H9 (cell line): Measurements from ENCODE around the gene IFNL1. TPM values are rescaled to one million over a fixed set of nuclear protein-coding genes. Genes with fewer than 3 reads are reported as not detected.

ENCODE experiments used
- DNase-seq: peaks from one replicate; pipeline ENCODE4 v3.0.0-alpha.2; 2017
- H2AFZ ChIP-seq: one replicate; pipeline ENCODE4 v1.6.1; 2013; ENCODE audit warnings: mild to moderate bottlenecking, low read length, control low read depth, moderate library complexity
- H2AK5ac ChIP-seq: 2 replicates; pipeline ENCODE4 v1.6.1; 2013; ENCODE audit warnings: low read length, control low read depth, mixed read lengths; ENCODE audit not compliant: insufficient read length
- H2BK120ac ChIP-seq: one replicate; pipeline ENCODE4 v1.6.1; 2013; ENCODE audit warnings: low read depth, mild to moderate bottlenecking, low read length, control low read depth, inconsistent platforms; ENCODE audit not compliant: poor library complexity, severe bottlenecking
- H2BK12ac ChIP-seq: 2 replicates; pipeline ENCODE4 v1.6.1; 2013; ENCODE audit warnings: low read length, control low read depth, mixed read lengths, low read depth; ENCODE audit not compliant: insufficient read length
- H2BK15ac ChIP-seq: 2 replicates; pipeline ENCODE4 v1.6.1; 2013; ENCODE audit warnings: low read depth, low read length, control low read depth
- H2BK20ac ChIP-seq: one replicate; pipeline ENCODE4 v1.6.1; 2013; ENCODE audit warnings: low read depth, mild to moderate bottlenecking, low read length, control low read depth, inconsistent platforms; ENCODE audit not compliant: poor library complexity, severe bottlenecking
- H2BK5ac ChIP-seq: 2 replicates; pipeline ENCODE4 v1.6.1; 2013; ENCODE audit warnings: low read length, control low read depth, mixed read lengths; ENCODE audit not compliant: insufficient read length
- H3K14ac ChIP-seq: 2 replicates; pipeline ENCODE4 v1.6.1; 2013; ENCODE audit warnings: low read length, control low read depth; ENCODE audit not compliant: insufficient read depth
- H3K18ac ChIP-seq: 2 replicates; pipeline ENCODE4 v1.6.1; 2013; ENCODE audit warnings: low read depth, mild to moderate bottlenecking, mixed read lengths, low read length, control low read depth; ENCODE audit not compliant: insufficient read length
- H3K23ac ChIP-seq: 2 replicates; pipeline ENCODE4 v1.6.1; 2013; ENCODE audit warnings: low read length, control low read depth, mixed read lengths, low read depth; ENCODE audit not compliant: insufficient read length
- H3K23me2 ChIP-seq: 2 replicates; pipeline ENCODE4 v1.6.1; 2013; ENCODE audit warnings: low read depth, mild to moderate bottlenecking, mixed read lengths, low read length, control low read depth; ENCODE audit not compliant: insufficient read length, poor library complexity, severe bottlenecking
- H3K27ac ChIP-seq: 2 replicates; pipeline ENCODE4 v1.5.1; 2013; ENCODE audit warnings: low read length, control low read depth, mixed read lengths, low read depth; ENCODE audit not compliant: insufficient read length
- H3K27me3 ChIP-seq: 2 replicates; pipeline ENCODE4 v1.6.1; 2013; ENCODE audit warnings: low read length, control low read depth, inconsistent platforms; ENCODE audit not compliant: insufficient read depth
- H3K4ac ChIP-seq: 2 replicates; pipeline ENCODE4 v1.6.1; 2013; ENCODE audit warnings: low read depth, mild to moderate bottlenecking, control low read depth, inconsistent platforms, low read length, moderate library complexity
- H3K4me1 ChIP-seq: 2 replicates; pipeline ENCODE4 v1.6.1; 2013; ENCODE audit warnings: low read length, control low read depth, inconsistent platforms; ENCODE audit not compliant: insufficient read depth
- H3K4me2 ChIP-seq: 2 replicates; pipeline ENCODE4 v1.6.1; 2013; ENCODE audit warnings: low read length, control low read depth, mixed read lengths; ENCODE audit not compliant: insufficient read length, insufficient read depth
- H3K56ac ChIP-seq: 2 replicates; pipeline ENCODE4 v1.6.1; 2013; ENCODE audit warnings: low read depth, mild to moderate bottlenecking, mixed read lengths, low read length, control low read depth; ENCODE audit not compliant: insufficient read length
- H3K79me1 ChIP-seq: 2 replicates; pipeline ENCODE4 v1.6.1; 2013; ENCODE audit warnings: low read depth, mild to moderate bottlenecking, moderate library complexity, low read length, control low read depth, inconsistent platforms; ENCODE audit not compliant: insufficient read depth, poor library complexity, severe bottlenecking
- H3K79me2 ChIP-seq: 2 replicates; pipeline ENCODE4 v1.6.1; 2013; ENCODE audit warnings: low read length, control low read depth, inconsistent platforms; ENCODE audit not compliant: insufficient read depth
- H3K9ac ChIP-seq: 2 replicates; pipeline ENCODE4 v1.6.1; 2013; ENCODE audit warnings: low read length, control low read depth, mixed read lengths; ENCODE audit not compliant: insufficient read length; ENCODE audit errors: extremely low read depth
- H3K9me3 ChIP-seq: one replicate; pipeline ENCODE4 v1.6.1; 2013; ENCODE audit warnings: low read depth, low read length, inconsistent platforms; ENCODE audit not compliant: control insufficient read depth
- H3T11ph ChIP-seq: one replicate; pipeline ENCODE4 v1.6.1; 2013; ENCODE audit warnings: mild to moderate bottlenecking, low read length, control low read depth, inconsistent platforms
- H4K20me1 ChIP-seq: one replicate; pipeline ENCODE4 v1.6.1; 2013; ENCODE audit not compliant: control insufficient read depth, insufficient read length, insufficient read depth
- H4K5ac ChIP-seq: 2 replicates; pipeline ENCODE4 v1.6.1; 2013; ENCODE audit warnings: low read depth, mild to moderate bottlenecking, mixed read lengths, low read length, control low read depth; ENCODE audit not compliant: insufficient read length
- H4K8ac ChIP-seq: replicated peaks from 2 replicates; pipeline ENCODE4 v1.6.1; 2013; ENCODE audit warnings: low read length, control low read depth, mixed read lengths, low read depth; ENCODE audit not compliant: insufficient read length
- H4K91ac ChIP-seq: 2 replicates; pipeline ENCODE4 v1.6.1; 2013; ENCODE audit warnings: low read depth, mild to moderate bottlenecking, moderate library complexity, mixed read lengths, low read length, control low read depth; ENCODE audit not compliant: insufficient read length
- H3K27ac Mint-ChIP-seq, 3 experiments: 2 replicates in 2 of 3; 3 replicates in 1 of 3; pipeline ENCODE4 v1.8.0; 2020 to 2021; ENCODE audit warnings: mixed read lengths in 3 of 3, mild to moderate bottlenecking in 1 of 3, moderate library complexity in 1 of 3
- H3K27me3 Mint-ChIP-seq: 2 replicates; pipeline ENCODE4 v1.8.0; 2021; ENCODE audit warnings: low read depth, mild to moderate bottlenecking, moderate library complexity, mixed read lengths
- H3K36me3 Mint-ChIP-seq, 3 experiments: 2 replicates in 2 of 3; 3 replicates in 1 of 3; pipeline ENCODE4 v1.8.0; 2020 to 2021; ENCODE audit warnings: low read depth in 3 of 3, mixed read lengths in 3 of 3; ENCODE audit not compliant: insufficient read depth in 1 of 3
- H3K4me1 Mint-ChIP-seq, 2 experiments: 2 replicates each; pipeline ENCODE4 v1.8.0; 2020; ENCODE audit warnings: mixed read lengths in 2 of 2
- H3K4me3 Mint-ChIP-seq, 2 experiments: 2 replicates in 1 of 2; 3 replicates in 1 of 2; pipeline ENCODE4 v1.8.0; 2020 to 2021; ENCODE audit warnings: mild to moderate bottlenecking in 2 of 2, mixed read lengths in 2 of 2, moderate library complexity in 1 of 2
- H3K9me3 Mint-ChIP-seq, 2 experiments: 2 replicates in 1 of 2; 3 replicates in 1 of 2; pipeline ENCODE4 v1.8.0; 2020; ENCODE audit warnings: mild to moderate bottlenecking in 2 of 2, mixed read lengths in 2 of 2, moderate library complexity in 1 of 2
- WGBS: extraction: QIAGEN DNeasy Blood & Tissue Kit; methylation state at CpG from one replicate; pipeline ENCODE4 v1.1.7; 2013; ENCODE audit warnings: missing lambda C conversion rate, low lambda C conversion rate, mixed read lengths; ENCODE audit not compliant: insufficient read length; ENCODE audit errors: extremely low coverage; 5-methylcytosine and 5-hydroxymethylcytosine counted together
- total RNA-seq: library from RNA; stranded (reverse); gene quantifications from 2 replicates; pipeline ENCODE4 v1.2.1, GENCODE V29; 2021
- TF ChIP-seq, protein P1 (sequence below): fragments of 200-600 bp; sonication (generic); conservative IDR thresholded peaks from 3 replicates; pipeline ENCODE4 v1.8.0; 2021; ENCODE audit warnings: antibody characterized with exemption, mild to moderate bottlenecking

The IFNL1 gene
- total RNA-seq, 1 experiment from 2014 or later: not detected

GRCh38 chr19:39310558-39311311, 14.5 kb downstream of the IFNL1 start:
- Histone ChIP-seq H4K8ac (no peak overlapping the region), H2BK20ac (no peak overlapping the region), H4K91ac (no peak overlapping the region), H3K4me2 (no peak overlapping the region), H2AK5ac (no peak overlapping the region), H3K9me3 (no peaks in the 10 kb centered on the region), H3K56ac (no peak overlapping the region), H4K5ac (no peak overlapping the region), H3T11ph (no peak overlapping the region), H3K23me2 (peaks cover 16% of the 10 kb centered on the region), H2BK12ac (no peak overlapping the region), H3K18ac (no peak overlapping the region), H3K79me1 (no peaks in the 10 kb centered on the region), H2BK15ac (no peak overlapping the region), H2BK5ac (no peak overlapping the region), H2BK120ac (no peak overlapping the region), H3K79me2 (no peaks in the 10 kb centered on the region), H3K14ac (no peak overlapping the region), H3K23ac (no peak overlapping the region), H3K27me3 (no peaks in the 10 kb centered on the region; the same call in 1 of the 2 replicates), H3K9ac (no peak overlapping the region), H3K4ac (no peak overlapping the region), H2AFZ (no peak overlapping the region), H4K20me1 (no peaks in the 10 kb centered on the region), H3K27ac (no peak overlapping the region), H3K4me1 (peaks cover 3% of the 10 kb centered on the region; the same call in 1 of the 2 replicates)
- Mint-ChIP-seq H3K9me3 (no peaks in the 10 kb centered on the region), H3K27me3 (peaks cover 30% of the 10 kb centered on the region), H3K4me1 (peaks cover 15 to 41% of the 10 kb centered on the region in 2 experiments), H3K27ac (peak overlapping the region in 1 of 3 experiments; percentile 79; a peak in 5 of 7 replicates), H3K36me3 (peaks cover 7 to 24% (median 8%) of the 10 kb centered on the region in 3 experiments; a peak in 6 of 7 replicates), H3K4me3 (peak overlapping the region; percentile 19 to 57; a peak in 4 of 5 replicates)
- peak; percentile 78 for DNase-seq
- no CpG with 5 or more reads among the region's 11 CpGs for WGBS
- TF ChIP-seq, protein P1, sequence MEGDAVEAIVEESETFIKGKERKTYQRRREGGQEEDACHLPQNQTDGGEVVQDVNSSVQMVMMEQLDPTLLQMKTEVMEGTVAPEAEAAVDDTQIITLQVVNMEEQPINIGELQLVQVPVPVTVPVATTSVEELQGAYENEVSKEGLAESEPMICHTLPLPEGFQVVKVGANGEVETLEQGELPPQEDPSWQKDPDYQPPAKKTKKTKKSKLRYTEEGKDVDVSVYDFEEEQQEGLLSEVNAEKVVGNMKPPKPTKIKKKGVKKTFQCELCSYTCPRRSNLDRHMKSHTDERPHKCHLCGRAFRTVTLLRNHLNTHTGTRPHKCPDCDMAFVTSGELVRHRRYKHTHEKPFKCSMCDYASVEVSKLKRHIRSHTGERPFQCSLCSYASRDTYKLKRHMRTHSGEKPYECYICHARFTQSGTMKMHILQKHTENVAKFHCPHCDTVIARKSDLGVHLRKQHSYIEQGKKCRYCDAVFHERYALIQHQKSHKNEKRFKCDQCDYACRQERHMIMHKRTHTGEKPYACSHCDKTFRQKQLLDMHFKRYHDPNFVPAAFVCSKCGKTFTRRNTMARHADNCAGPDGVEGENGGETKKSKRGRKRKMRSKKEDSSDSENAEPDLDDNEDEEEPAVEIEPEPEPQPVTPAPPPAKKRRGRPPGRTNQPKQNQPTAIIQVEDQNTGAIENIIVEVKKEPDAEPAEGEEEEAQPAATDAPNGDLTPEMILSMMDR: no peak
